Left ventricle myocardium inferior (tissue), 1 donor: ENCODE data around the gene MRPL27. TPM values are rescaled to one million over a fixed set of nuclear protein-coding genes. Genes with fewer than 3 reads are reported as not detected.
"Not testable (repeated sequence)": the region's sequence is repeated elsewhere in the genome, so short reads cannot be mapped to it uniquely, and the experiment has no call there.

ENCODE experiments used
- DNase-seq: peaks from one replicate; pipeline ENCODE4 v3.0.0-alpha.2; 2020
- H3K27ac ChIP-seq: fragments of 200-600 bp; replicated peaks from 2 replicates; pipeline ENCODE4 v1.8.0; 2021
- H3K27me3 ChIP-seq: fragments of 200-600 bp; 2 replicates; pipeline ENCODE4 v1.8.0; 2021; ENCODE audit warnings: low read depth
- H3K36me3 ChIP-seq: fragments of 200-600 bp; 2 replicates; pipeline ENCODE4 v1.8.0; 2021
- H3K4me1 ChIP-seq: fragments of 200-600 bp; 2 replicates; pipeline ENCODE4 v1.8.0; 2021
- H3K4me3 ChIP-seq: fragments of 200-600 bp; 2 replicates; pipeline ENCODE4 v1.8.0; 2021; ENCODE audit warnings: mild to moderate bottlenecking, moderate library complexity
- H3K9me3 ChIP-seq: fragments of 200-600 bp; replicated peaks from 2 replicates; pipeline ENCODE4 v1.8.0; 2021
- intact Hi-C: fragments of 100-400 bp; cut with micrococcal nuclease; formaldehyde crosslinking; loops from one replicate; pipeline ENCODE4 v1.11.0; 2022
- total RNA-seq: library from RNA; stranded (reverse); fragmentation: NEBNext Ultra II Directional; extraction: Animal tissue kit (Norgen Biotek cat#: 25700); gene quantifications from one replicate; pipeline ENCODE4 v1.2.1, GENCODE V29; 2021
- TF ChIP-seq, protein P1 (sequence below): fragments of 200-600 bp; IDR thresholded peaks from 2 replicates; pipeline ENCODE4 v1.8.0; 2021; ENCODE audit warnings: antibody characterized with exemption, mild to moderate bottlenecking, borderline replicate concordance
- donor health status: DM: no; HTN: yes; CAD: no; lungs with severe emphysema.

MRPL27 gene
- total RNA-seq, 1 donor from 2014 or later, result 85.0 TPM

DNA sequence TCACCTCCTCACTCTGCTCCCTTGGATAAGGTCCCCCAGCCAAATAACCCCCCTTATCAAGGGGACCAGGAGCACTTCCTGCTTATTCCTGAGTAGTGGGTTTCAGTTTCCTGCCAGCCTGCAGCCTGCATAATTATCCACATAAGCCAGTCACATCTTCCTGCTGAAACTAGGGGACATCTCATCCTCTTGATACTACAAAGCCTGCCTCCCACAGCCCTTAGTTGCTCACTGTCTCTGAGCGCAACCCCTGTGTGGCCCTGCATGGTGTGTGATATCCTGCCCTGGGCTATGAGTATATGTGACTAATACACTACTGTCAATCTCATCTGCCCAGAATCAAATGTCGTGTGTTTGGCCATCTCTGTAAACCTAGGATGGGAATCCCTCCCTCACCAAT lies 35.0 kb downstream of the MRPL27 start:
- no peaks in the 10 kb centered on the region for H3K36me3 ChIP-seq
- H3K9me3 ChIP-seq, result peaks cover 15% of the 10 kb centered on the region
- TF ChIP-seq, protein P1, sequence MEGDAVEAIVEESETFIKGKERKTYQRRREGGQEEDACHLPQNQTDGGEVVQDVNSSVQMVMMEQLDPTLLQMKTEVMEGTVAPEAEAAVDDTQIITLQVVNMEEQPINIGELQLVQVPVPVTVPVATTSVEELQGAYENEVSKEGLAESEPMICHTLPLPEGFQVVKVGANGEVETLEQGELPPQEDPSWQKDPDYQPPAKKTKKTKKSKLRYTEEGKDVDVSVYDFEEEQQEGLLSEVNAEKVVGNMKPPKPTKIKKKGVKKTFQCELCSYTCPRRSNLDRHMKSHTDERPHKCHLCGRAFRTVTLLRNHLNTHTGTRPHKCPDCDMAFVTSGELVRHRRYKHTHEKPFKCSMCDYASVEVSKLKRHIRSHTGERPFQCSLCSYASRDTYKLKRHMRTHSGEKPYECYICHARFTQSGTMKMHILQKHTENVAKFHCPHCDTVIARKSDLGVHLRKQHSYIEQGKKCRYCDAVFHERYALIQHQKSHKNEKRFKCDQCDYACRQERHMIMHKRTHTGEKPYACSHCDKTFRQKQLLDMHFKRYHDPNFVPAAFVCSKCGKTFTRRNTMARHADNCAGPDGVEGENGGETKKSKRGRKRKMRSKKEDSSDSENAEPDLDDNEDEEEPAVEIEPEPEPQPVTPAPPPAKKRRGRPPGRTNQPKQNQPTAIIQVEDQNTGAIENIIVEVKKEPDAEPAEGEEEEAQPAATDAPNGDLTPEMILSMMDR, result no peak
- no peak for DNase-seq
- peaks cover 13% of the 10 kb centered on the region for H3K27me3 ChIP-seq
- intact Hi-C loops, result no loop called here
- no peak overlapping the region for H3K4me3 ChIP-seq
- H3K4me1 ChIP-seq, result no peaks in the 10 kb centered on the region
- no peak overlapping the region for H3K27ac ChIP-seq

DNA sequence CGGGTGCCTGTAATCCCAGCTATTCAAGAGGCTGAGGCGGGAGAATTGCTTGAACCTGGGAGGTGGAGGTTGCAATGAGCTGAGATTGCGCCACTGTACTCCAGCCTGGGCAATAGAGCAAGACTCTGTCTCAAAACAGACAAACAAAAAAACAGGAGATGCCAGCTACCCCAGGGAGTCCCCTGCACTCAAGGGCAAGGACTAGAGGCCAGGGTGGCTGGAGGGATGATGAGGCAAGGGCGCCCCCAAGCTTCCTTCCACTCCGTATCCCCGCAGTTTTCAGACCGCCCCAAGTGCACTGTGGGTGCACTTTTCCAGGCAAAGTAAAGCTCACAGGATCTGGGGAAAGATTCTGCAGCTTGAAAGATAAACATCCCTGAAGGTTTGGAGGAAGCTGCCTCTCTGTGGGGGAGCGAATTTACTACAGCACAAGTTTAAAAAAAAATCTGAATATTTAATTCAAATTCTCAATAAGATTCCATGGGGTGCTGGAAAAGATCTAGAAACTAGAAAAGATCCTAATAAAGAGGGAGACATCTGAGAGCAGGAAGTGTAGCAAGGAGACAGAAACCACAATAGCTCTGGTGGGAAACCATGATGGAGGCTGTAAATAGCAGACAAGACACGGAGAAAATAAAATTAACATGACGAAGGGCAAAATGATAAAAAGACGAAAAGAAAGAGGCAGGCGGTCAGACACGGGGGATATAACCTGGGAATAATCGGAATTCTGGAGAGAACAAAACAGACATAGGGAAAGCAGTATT lies 39.5 kb downstream of the MRPL27 start:
- H3K27ac ChIP-seq, H3K4me1 ChIP-seq, H3K36me3 ChIP-seq, H3K4me3 ChIP-seq, intact Hi-C loops, H3K9me3 ChIP-seq, DNase-seq: not testable (repeated sequence)
- peaks cover 18% of the 10 kb centered on the region for H3K27me3 ChIP-seq

DNA sequence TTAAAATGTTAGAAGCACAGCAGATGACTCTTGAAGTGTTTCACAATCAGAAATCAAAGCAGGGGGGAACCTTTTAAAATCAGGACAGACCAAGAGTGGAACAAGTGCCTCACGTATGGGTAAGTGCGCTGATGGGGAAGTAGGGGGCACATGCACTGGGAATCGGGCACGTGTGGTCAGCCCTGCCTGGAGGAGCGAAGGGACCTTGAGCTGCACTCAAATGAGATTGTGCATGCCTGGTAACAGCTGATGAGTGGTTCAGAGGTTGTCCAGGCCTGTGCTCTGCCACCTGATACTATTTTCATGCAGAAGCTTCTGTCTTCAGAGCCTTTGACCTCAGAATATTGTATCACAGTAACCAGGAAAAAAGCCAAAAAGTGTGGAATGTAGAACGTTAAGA lies 40.8 kb downstream of the MRPL27 start:
- no peak for DNase-seq

DNA sequence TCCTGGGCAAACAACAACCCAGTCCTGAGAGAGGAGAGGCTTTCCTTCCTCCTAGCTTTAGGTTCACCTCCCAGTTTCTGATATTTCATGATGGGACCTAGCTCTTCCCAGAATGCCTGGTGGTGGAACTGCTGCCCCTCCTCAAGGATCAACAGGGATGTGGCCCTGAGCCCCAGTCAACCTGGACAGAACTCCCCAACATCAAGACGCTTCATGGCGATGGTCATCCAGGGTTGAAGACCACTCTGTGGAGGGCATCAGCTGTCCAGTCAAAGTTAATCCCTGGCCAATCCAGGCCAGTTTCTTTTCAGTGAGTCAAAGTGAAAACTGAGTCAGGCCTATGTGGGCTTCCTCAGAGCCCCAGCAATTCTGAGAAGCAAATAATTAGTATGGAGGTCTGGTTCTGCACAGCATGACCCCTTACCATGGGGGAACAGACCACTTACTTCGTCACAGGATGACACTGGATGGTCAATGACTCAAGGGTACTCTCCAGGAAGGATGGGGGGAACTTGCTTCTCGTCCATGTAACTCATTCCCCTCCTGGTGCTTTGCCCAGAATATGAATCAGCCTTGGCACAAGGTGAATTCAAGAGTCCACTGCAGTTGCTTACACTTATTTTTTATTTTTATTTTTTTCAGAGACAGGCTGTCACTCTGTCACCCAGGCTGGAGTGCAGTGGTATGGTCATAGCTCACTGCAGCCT lies 41.7 kb downstream of the MRPL27 start:
- no peak for DNase-seq
- intact Hi-C loops, result no loop called here
- Histone ChIP-seq H3K27ac (no peak overlapping the region), H3K4me1 (peaks cover 6% of the 10 kb centered on the region), H3K4me3 (no peak overlapping the region), H3K9me3 (no peaks in the 10 kb centered on the region), H3K27me3 (peaks cover 14% of the 10 kb centered on the region), H3K36me3 (no peaks in the 10 kb centered on the region)
- TF ChIP-seq, protein P1, result no peak

More for the DNA sequence above, 40.8 kb downstream of the MRPL27 start:
- H3K4me3 ChIP-seq, result no peak overlapping the region
- no peak overlapping the region for H3K27ac ChIP-seq
- TF ChIP-seq, protein P1, result no peak
- no peaks in the 10 kb centered on the region for H3K9me3 ChIP-seq
- H3K4me1 ChIP-seq, result peaks cover 6% of the 10 kb centered on the region
- intact Hi-C loops, result no loop called here
- peaks cover 18% of the 10 kb centered on the region for H3K27me3 ChIP-seq
- no peaks in the 10 kb centered on the region for H3K36me3 ChIP-seq

DNA sequence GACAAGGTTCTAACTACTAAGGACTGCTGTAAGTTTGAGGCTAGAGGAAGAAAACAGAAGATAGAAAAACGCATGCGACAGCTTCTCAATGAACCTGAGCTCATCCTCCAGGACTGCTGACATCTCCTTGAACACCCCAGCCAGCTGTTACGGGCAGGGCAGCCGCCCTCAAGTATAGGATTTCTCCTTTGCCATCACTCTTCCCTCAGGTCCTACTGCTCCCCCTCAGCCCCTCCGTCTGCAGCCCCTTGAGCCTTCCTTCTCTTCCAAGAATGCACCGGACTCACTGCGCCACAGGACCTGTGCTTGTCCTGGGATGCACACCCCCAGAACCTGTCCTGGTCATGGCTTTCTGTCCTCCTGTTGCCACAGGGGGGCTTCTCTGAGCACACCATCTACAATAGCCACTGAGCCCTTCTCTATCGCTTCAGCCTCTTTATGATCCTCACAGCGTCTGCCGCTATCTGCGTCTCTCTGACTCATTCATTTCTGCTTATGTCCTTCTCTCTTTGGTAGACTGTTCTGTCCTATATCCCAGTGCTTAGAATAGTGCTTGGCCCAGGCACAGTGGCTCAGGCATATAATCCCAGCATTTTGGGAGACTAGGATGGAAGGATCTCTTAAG lies 42.7 kb downstream of the MRPL27 start:
- Histone ChIP-seq H3K4me3 (no peak overlapping the region), H3K27me3 (peaks cover 9% of the 10 kb centered on the region), H3K36me3 (no peaks in the 10 kb centered on the region), H3K9me3 (no peaks in the 10 kb centered on the region), H3K27ac (no peak overlapping the region), H3K4me1 (peaks cover 6% of the 10 kb centered on the region)
- TF ChIP-seq, protein P1, result no peak
- DNase-seq, result no peak
- intact Hi-C loops, result no loop called here
